A549 (cell line): ENCODE results near the gene PHF2. TPM values are rescaled to one million over a fixed set of nuclear protein-coding genes. Genes with fewer than 3 reads are reported as not detected.

Experiments
- ATAC-seq, 2 experiments: fragments of 200-7000 bp in 1 of 2; fragments of >200 bp in 1 of 2; cut with Nextera tagmentation in 1 of 2; cut with Tn5 transposase in 1 of 2; 3 replicates each; pipeline versions ENCODE4 v1.8.0 to v1.9.1; 2018 to 2020; ENCODE audit warnings: mild to moderate bottlenecking in 1 of 2, moderate library complexity in 1 of 2
- CTCF ChIA-PET: fragments of 300-600 bp; sonication (Branson Sonifier 250); formaldehyde crosslinking; extraction: SDS; loops from one replicate; lab custom pipeline; 2021; ENCODE audit warnings: antibody characterized with exemption, inconsistent platforms; lab: Yijun Ruan, JAX
- POLR2A ChIA-PET: fragments of 350-600 bp; formaldehyde crosslinking; extraction: SDS; loops from one replicate; lab custom pipeline; 2021; ENCODE audit warnings: antibody characterized with exemption, inconsistent platforms; lab: Yijun Ruan, JAX
- DNase-seq, 2 experiments: peaks; one replicate each; pipeline versions ENCODE4 v3.0.0 to v3.0.0-alpha.2; 2011 to 2016; ENCODE audit warnings: low read depth in 1 of 2, low spot score in 1 of 2
- FAIRE-seq: peaks from 2 replicates; lab custom pipeline; 2011; peaks lifted over from hg19 to GRCh38; lab: Jason Lieb, UNC
- H3K27ac ChIP-seq, 2 experiments: fragments of >200 bp; sonication (Bioruptor Twin); formaldehyde crosslinking; 3 replicates each; pipeline ENCODE4 v1.5.1; 2016 to 2017
- H3K4me1 ChIP-seq: fragments of >200 bp; sonication (Bioruptor Twin); formaldehyde crosslinking; 3 replicates; pipeline ENCODE4 v1.6.1; 2016
- H3K4me2 ChIP-seq: fragments of >200 bp; sonication (Bioruptor Twin); formaldehyde crosslinking; 3 replicates; pipeline ENCODE4 v1.6.1; 2016
- H3K4me3 ChIP-seq: fragments of >200 bp; sonication (Bioruptor Twin); formaldehyde crosslinking; 3 replicates; pipeline ENCODE4 v1.5.1; 2016
- H3K9me3 ChIP-seq: fragments of >200 bp; sonication (Bioruptor Twin); formaldehyde crosslinking; 3 replicates; pipeline ENCODE4 v1.6.1; 2016
- ATOH8 ChIP-seq: fragments of 250-450 bp; sonication (Bioruptor Pico); IDR thresholded peaks from 2 replicates; pipeline ENCODE4 v1.5.0; 2020; ENCODE audit warnings: low read depth, mild to moderate bottlenecking, moderate library complexity
- CBX2 ChIP-seq: fragments of 200-600 bp; sonication (generic); IDR thresholded peaks from 2 replicates; pipeline ENCODE4 v1.6.1; 2016; ENCODE audit warnings: low read depth, mild to moderate bottlenecking, borderline replicate concordance
- CBX8 ChIP-seq: fragments of 200-600 bp; sonication (generic); IDR thresholded peaks from 2 replicates; pipeline ENCODE4 v1.6.1; 2016
- CEBPB ChIP-seq, 2 experiments: fragments of >200 bp in 1 of 2; sonication (Bioruptor Twin) in 1 of 2; formaldehyde crosslinking in 1 of 2; IDR thresholded peaks; 2 replicates each; pipeline ENCODE4 v1.6.1; 2012 to 2016
- CTCF ChIP-seq: fragments of >200 bp; sonication (Bioruptor Twin); formaldehyde crosslinking; IDR thresholded peaks from 3 replicates; pipeline ENCODE4 v1.5.1; 2016
- ELK1 ChIP-seq: fragments of 150-350 bp; IDR thresholded peaks from 2 replicates; pipeline ENCODE4 v1.6.1; 2014; ENCODE audit warnings: low read depth, mild to moderate bottlenecking, low read length
- EP300 ChIP-seq, 2 experiments: fragments of >200 bp; sonication (Bioruptor Twin); formaldehyde crosslinking; IDR thresholded peaks; 2 replicates in 1 of 2; 3 replicates in 1 of 2; pipeline ENCODE4 v1.6.1; 2016 to 2017
- ESRRA ChIP-seq: fragments of 150-350 bp; IDR thresholded peaks from 2 replicates; pipeline ENCODE4 v1.6.1; 2014; ENCODE audit warnings: mild to moderate bottlenecking, low read length, borderline replicate concordance
- FOSB ChIP-seq: fragments of 250-450 bp; sonication (Bioruptor Pico); IDR thresholded peaks from 2 replicates; pipeline ENCODE4 v1.5.0; 2020; ENCODE audit warnings: mild to moderate bottlenecking, moderate library complexity
- FOXS1 ChIP-seq: fragments of 250-450 bp; sonication (Bioruptor Pico); IDR thresholded peaks from 2 replicates; pipeline ENCODE4 v1.5.0; 2020; ENCODE audit warnings: mild to moderate bottlenecking, moderate library complexity
- HOXB13 ChIP-seq: fragments of 250-450 bp; sonication (Bioruptor Pico); IDR thresholded peaks from 2 replicates; pipeline ENCODE4 v1.5.0; 2020; ENCODE audit warnings: low read depth, mild to moderate bottlenecking, moderate library complexity
- JUN ChIP-seq, 2 experiments: fragments of >200 bp; sonication (Bioruptor Twin); formaldehyde crosslinking; IDR thresholded peaks; 2 replicates in 1 of 2; 3 replicates in 1 of 2; pipeline ENCODE4 v1.6.1; 2016 to 2017
- JUNB ChIP-seq: fragments of >200 bp; sonication (Bioruptor Twin); formaldehyde crosslinking; IDR thresholded peaks from 2 replicates; pipeline ENCODE4 v1.6.1; 2016
- MAFK ChIP-seq: fragments of 450-650 bp; IDR thresholded peaks from 2 replicates; pipeline ENCODE4 v1.6.1; 2014; ENCODE audit not compliant: partially characterized antibody
- NFE2L2 ChIP-seq: fragments of 150-350 bp; conservative IDR thresholded peaks from 2 replicates; pipeline ENCODE4 v1.6.1; 2014; ENCODE audit warnings: low read length
- PBX3 ChIP-seq: IDR thresholded peaks from 2 replicates; pipeline ENCODE4 v1.6.1; 2012
- POLR2AphosphoS2 ChIP-seq: conservative IDR thresholded peaks from 2 replicates; pipeline ENCODE4 v1.6.1; 2012; ENCODE audit warnings: low read length, improper control_type of control experiment, inconsistent platforms
- RAD21 ChIP-seq, 2 experiments: fragments of >200 bp in 1 of 2; sonication (Bioruptor Twin) in 1 of 2; formaldehyde crosslinking in 1 of 2; IDR thresholded peaks in 1 of 2; conservative IDR thresholded peaks in 1 of 2; 2 replicates in 1 of 2; 3 replicates in 1 of 2; pipeline ENCODE4 v1.6.1; 2012 to 2018; ENCODE audit warnings: inconsistent platforms in 1 of 2
- RNF2 ChIP-seq: fragments of 200-600 bp; sonication (generic); IDR thresholded peaks from 2 replicates; pipeline ENCODE4 v1.6.1; 2016; ENCODE audit warnings: low read depth, mild to moderate bottlenecking, antibody characterized with exemption, moderate library complexity, borderline replicate concordance
- TFCP2L1 ChIP-seq: fragments of 250-450 bp; sonication (Bioruptor Pico); IDR thresholded peaks from 2 replicates; pipeline ENCODE4 v1.5.0; 2021; ENCODE audit warnings: mild to moderate bottlenecking
- TP53 ChIP-seq: fragments of 250-450 bp; sonication (Bioruptor Pico); IDR thresholded peaks from 2 replicates; pipeline ENCODE4 v1.5.0; 2021; ENCODE audit warnings: mild to moderate bottlenecking, moderate library complexity
- USF2 ChIP-seq: fragments of 450-650 bp; IDR thresholded peaks from 2 replicates; pipeline ENCODE4 v1.6.1; 2014; ENCODE audit warnings: antibody characterized with exemption
- ZC3H11A ChIP-seq: fragments of 450-650 bp; IDR thresholded peaks from 2 replicates; pipeline ENCODE4 v1.6.1; 2014; ENCODE audit warnings: antibody characterized with exemption, mild to moderate bottlenecking
- ZNF302 ChIP-seq: fragments of 250-450 bp; sonication (Bioruptor Pico); IDR thresholded peaks from 2 replicates; pipeline ENCODE4 v1.9.0; 2021; ENCODE audit warnings: inconsistent platforms, mild to moderate bottlenecking, moderate library complexity
- ZSCAN20 ChIP-seq: fragments of 250-450 bp; sonication (Bioruptor Pico); IDR thresholded peaks from 2 replicates; pipeline ENCODE4 v1.8.0; 2022; ENCODE audit warnings: mild to moderate bottlenecking, moderate library complexity
- WGBS: methylation state at CpG from one replicate; pipeline ENCODE4 v1.1.6; 2017; ENCODE audit errors: missing lambda C conversion rate; 5-methylcytosine and 5-hydroxymethylcytosine counted together
- polyA plus RNA-seq, 4 experiments: library from polyadenylated mRNA; depleted of rRNA in 3 of 4; stranded (reverse); fragments of >200 nt; fragmentation: RNase III in 1 of 4; extraction: RNeasy Plus Mini Kit Qiagen cat#74134 plus additional on column Dnase treatment in 1 of 4; gene quantifications; 2 replicates in 3 of 4; 3 replicates in 1 of 4; pipeline ENCODE4 v1.2.3, GENCODE V29; 2011 to 2017

Gene PHF2
- polyA plus RNA-seq, 2 of the 4 experiments (the other 2 are of a cell fraction) = 9.6 to 12.2 TPM

- DNase-seq (no peak), ATAC-seq (no peak), FAIRE-seq (no peak)
- ChIA-PET CTCF (interaction anchor here (0.8 to 1.0 kb wide), 2 partner anchors 12 to 28 kb away, joined by 3 read pairs; no protein-coding TSS in a partner anchor), POLR2A (no interaction called here)
- H3K4me2 ChIP-seq = no peak overlapping the region
- H3K4me1 ChIP-seq = no peaks in the 10 kb centered on the region
- no peak overlapping the region for H3K4me3 ChIP-seq
- H3K9me3 ChIP-seq = 0 out of 3 replicates have a peak, but pooled peaks cover 5% of the 10 kb centered on the region
- 6% methylated on average over 2 of the region's 2 CpGs for WGBS
- no peak overlapping the region for H3K27ac ChIP-seq
- no peak for TF ChIP-seq JUN (IDR thresholded peaks at IDR 0.05)
- no peak for TF ChIP-seq EP300 (IDR thresholded peaks at IDR 0.05)
- TF ChIP-seq TP53 (CRISPR knock-in tag) = no peak
- no peak for TF ChIP-seq FOXS1 (CRISPR knock-in tag)
- no peak for TF ChIP-seq USF2
- TF ChIP-seq HOXB13 = no peak
- TF ChIP-seq ZSCAN20 (CRISPR knock-in tag) = no peak
- TF ChIP-seq CEBPB (IDR thresholded peaks at IDR 0.05) = no peak
- no peak for TF ChIP-seq ELK1
- no peak for TF ChIP-seq CTCF
- no peak for TF ChIP-seq RNF2
- TF ChIP-seq POLR2AphosphoS2 = no peak
- no peak for TF ChIP-seq ZNF302 (CRISPR knock-in tag)
- no peak for TF ChIP-seq FOSB (CRISPR knock-in tag)
Observed at GRCh38 chr9:93709600-93710369, 133.4 kb downstream of the PHF2 start.

GRCh38 chr9:93710370-93710723 lies 134.0 kb downstream of the PHF2 start:
- H3K4me2 ChIP-seq = no peak overlapping the region
- H3K4me1 ChIP-seq = no peaks in the 10 kb centered on the region
- FAIRE-seq = no peak
- H3K27ac ChIP-seq = no peak overlapping the region
- no peak overlapping the region for H3K4me3 ChIP-seq
- ATAC-seq = no peak
- ChIA-PET POLR2A (no interaction called here), CTCF (interaction anchor here (1.0 kb wide), 1 partner anchor 28 kb away, joined by 3 read pairs; no protein-coding TSS in a partner anchor)
- 0 out of 3 replicates have a peak, but pooled peaks cover 5% of the 10 kb centered on the region for H3K9me3 ChIP-seq
- WGBS = 40% methylated on average over 6 of the region's 6 CpGs
- no peak for DNase-seq
- TF ChIP-seq JUNB (no peak), MAFK (no peak), CBX2 (no peak), HOXB13 (no peak), NFE2L2 (no peak), RAD21 (conservative IDR thresholded peaks at IDR 0.05 in 1 of 2, IDR thresholded peaks at IDR 0.05 in 1 of 2) (no peak), ZC3H11A (no peak), ELK1 (no peak), TFCP2L1 (CRISPR knock-in tag) (no peak), ESRRA (no peak), ATOH8 (no peak), PBX3 (no peak), CBX8 (no peak)
